ENCODE data around the gene RO60.

Gene RO60
- total RNA-seq, result 78.1 to 117 (median 84.2) reads per million in 3 donors

- Histone ChIP-seq H3K27ac (ENCODE audit: insufficient read depth, low read length, poor library complexity, severe bottlenecking) (peak within 1 kb of the TSS; percentile 89), H3K27me3 (replicated peaks; ENCODE audit: control insufficient read depth, insufficient read depth, low read length, poor library complexity, severe bottlenecking) (no peaks in the 10 kb centered on the region), H3K4me1 (ENCODE audit: control insufficient read depth, insufficient read depth, low read length, poor library complexity, severe bottlenecking) (peaks cover 6% of the 10 kb centered on the region)
These were observed at the start of gene RO60, which contains the start of gene UCHL5 for GRCh38 chr1:193059282-193060114. Gene RO60 (plus strand): TSS chr1:193059612. CDS start chr1:193069055, 9,443 bp downstream. Gene UCHL5 (minus strand): TSS chr1:193059360. CDS start chr1:193059260, 100 bp downstream.

GRCh38 chr1:193011406-193011805 lies 48.0 kb upstream of the RO60 start:
- DNase-seq, result no peak
- no peak overlapping the region for H3K4me3 ChIP-seq (ENCODE audit: insufficient read depth, low read depth, low read length, poor library complexity, severe bottlenecking)
- H3K36me3 ChIP-seq (ENCODE audit: control insufficient read depth, insufficient read depth, low read length), result peaks cover 6% of the 10 kb centered on the region
- no peak overlapping the region for H3K27ac ChIP-seq (ENCODE audit: insufficient read depth, low read length, poor library complexity, severe bottlenecking)
- no peaks in the 10 kb centered on the region for H3K4me1 ChIP-seq (ENCODE audit: control insufficient read depth, insufficient read depth, low read length, poor library complexity, severe bottlenecking)
- no peaks in the 10 kb centered on the region for H3K9me3 ChIP-seq (ENCODE audit: control insufficient read depth, low read length)
- no peaks in the 10 kb centered on the region for H3K27me3 ChIP-seq (replicated peaks; ENCODE audit: control insufficient read depth, insufficient read depth, low read length, poor library complexity, severe bottlenecking)

More at GRCh38 chr1:193059282-193060114, at the start of gene RO60, which contains the start of gene UCHL5:
- Histone ChIP-seq H3K4me3 (ENCODE audit: insufficient read depth, low read depth, low read length, poor library complexity, severe bottlenecking) (peak within 1 kb of the TSS; percentile 86), H3K9me3 (ENCODE audit: control insufficient read depth, low read length) (no peaks in the 10 kb centered on the region), H3K36me3 (ENCODE audit: control insufficient read depth, insufficient read depth, low read length) (no peaks in the 10 kb centered on the region)
- peak; percentile 91 to 94 (median 93) for DNase-seq

GRCh38 chr1:193013005-193013404 lies 46.4 kb upstream of the RO60 start:
- no peak overlapping the region for H3K4me3 ChIP-seq (ENCODE audit: insufficient read depth, low read depth, low read length, poor library complexity, severe bottlenecking)
- no peak for DNase-seq
- H3K4me1 ChIP-seq (ENCODE audit: control insufficient read depth, insufficient read depth, low read length, poor library complexity, severe bottlenecking), result no peaks in the 10 kb centered on the region
- no peaks in the 10 kb centered on the region for H3K27me3 ChIP-seq (replicated peaks; ENCODE audit: control insufficient read depth, insufficient read depth, low read length, poor library complexity, severe bottlenecking)
- H3K27ac ChIP-seq (ENCODE audit: insufficient read depth, low read length, poor library complexity, severe bottlenecking), result no peak overlapping the region
- H3K9me3 ChIP-seq (ENCODE audit: control insufficient read depth, low read length), result no peaks in the 10 kb centered on the region
- H3K36me3 ChIP-seq (ENCODE audit: control insufficient read depth, insufficient read depth, low read length), result peaks cover 6% of the 10 kb centered on the region

GRCh38 chr1:193013707-193014106 lies 45.7 kb upstream of the RO60 start:
- Histone ChIP-seq H3K9me3 (ENCODE audit: control insufficient read depth, low read length) (no peaks in the 10 kb centered on the region), H3K4me1 (ENCODE audit: control insufficient read depth, insufficient read depth, low read length, poor library complexity, severe bottlenecking) (no peaks in the 10 kb centered on the region), H3K4me3 (ENCODE audit: insufficient read depth, low read depth, low read length, poor library complexity, severe bottlenecking) (no peak overlapping the region), H3K27ac (ENCODE audit: insufficient read depth, low read length, poor library complexity, severe bottlenecking) (no peak overlapping the region), H3K27me3 (replicated peaks; ENCODE audit: control insufficient read depth, insufficient read depth, low read length, poor library complexity, severe bottlenecking) (no peaks in the 10 kb centered on the region), H3K36me3 (ENCODE audit: control insufficient read depth, insufficient read depth, low read length) (peaks cover 6% of the 10 kb centered on the region)
- DNase-seq, result no peak

GRCh38 chr1:193014400-193014799 lies 45.0 kb upstream of the RO60 start:
- Histone ChIP-seq H3K4me1 (ENCODE audit: control insufficient read depth, insufficient read depth, low read length, poor library complexity, severe bottlenecking) (no peaks in the 10 kb centered on the region), H3K27me3 (replicated peaks; ENCODE audit: control insufficient read depth, insufficient read depth, low read length, poor library complexity, severe bottlenecking) (no peaks in the 10 kb centered on the region), H3K36me3 (ENCODE audit: control insufficient read depth, insufficient read depth, low read length) (peaks cover 6% of the 10 kb centered on the region), H3K9me3 (ENCODE audit: control insufficient read depth, low read length) (no peaks in the 10 kb centered on the region), H3K27ac (ENCODE audit: insufficient read depth, low read length, poor library complexity, severe bottlenecking) (no peak overlapping the region), H3K4me3 (ENCODE audit: insufficient read depth, low read depth, low read length, poor library complexity, severe bottlenecking) (no peak overlapping the region)
- DNase-seq, result no peak

- no peak for DNase-seq
- no peak overlapping the region for H3K27ac ChIP-seq (ENCODE audit: insufficient read depth, low read length, poor library complexity, severe bottlenecking)
- H3K9me3 ChIP-seq (ENCODE audit: control insufficient read depth, low read length), result no peaks in the 10 kb centered on the region
- no peaks in the 10 kb centered on the region for H3K4me1 ChIP-seq (ENCODE audit: control insufficient read depth, insufficient read depth, low read length, poor library complexity, severe bottlenecking)
- peaks cover 14% of the 10 kb centered on the region for H3K36me3 ChIP-seq (ENCODE audit: control insufficient read depth, insufficient read depth, low read length)
- no peaks in the 10 kb centered on the region for H3K27me3 ChIP-seq (replicated peaks; ENCODE audit: control insufficient read depth, insufficient read depth, low read length, poor library complexity, severe bottlenecking)
- H3K4me3 ChIP-seq (ENCODE audit: insufficient read depth, low read depth, low read length, poor library complexity, severe bottlenecking), result no peak overlapping the region
These were observed 42.6 kb upstream of the RO60 start for GRCh38 chr1:193016788-193017187.

GRCh38 chr1:193019442-193020026 lies 39.9 kb upstream of the RO60 start:
- H3K9me3 ChIP-seq (ENCODE audit: control insufficient read depth, low read length), result no peaks in the 10 kb centered on the region
- peaks cover 14% of the 10 kb centered on the region for H3K36me3 ChIP-seq (ENCODE audit: control insufficient read depth, insufficient read depth, low read length)
- H3K27ac ChIP-seq (ENCODE audit: insufficient read depth, low read length, poor library complexity, severe bottlenecking), result no peak overlapping the region
- no peaks in the 10 kb centered on the region for H3K4me1 ChIP-seq (ENCODE audit: control insufficient read depth, insufficient read depth, low read length, poor library complexity, severe bottlenecking)
- DNase-seq, result no peak
- no peak overlapping the region for H3K4me3 ChIP-seq (ENCODE audit: insufficient read depth, low read depth, low read length, poor library complexity, severe bottlenecking)
- no peaks in the 10 kb centered on the region for H3K27me3 ChIP-seq (replicated peaks; ENCODE audit: control insufficient read depth, insufficient read depth, low read length, poor library complexity, severe bottlenecking)

- H3K9me3 ChIP-seq (ENCODE audit: control insufficient read depth, low read length), result no peaks in the 10 kb centered on the region
- H3K27ac ChIP-seq (ENCODE audit: insufficient read depth, low read length, poor library complexity, severe bottlenecking), result no peak overlapping the region
- no peak overlapping the region for H3K4me3 ChIP-seq (ENCODE audit: insufficient read depth, low read depth, low read length, poor library complexity, severe bottlenecking)
- H3K27me3 ChIP-seq (replicated peaks; ENCODE audit: control insufficient read depth, insufficient read depth, low read length, poor library complexity, severe bottlenecking), result no peaks in the 10 kb centered on the region
- DNase-seq, result no peak
- H3K4me1 ChIP-seq (ENCODE audit: control insufficient read depth, insufficient read depth, low read length, poor library complexity, severe bottlenecking), result no peaks in the 10 kb centered on the region
- peaks cover 16% of the 10 kb centered on the region for H3K36me3 ChIP-seq (ENCODE audit: control insufficient read depth, insufficient read depth, low read length)
These were observed 34.2 kb upstream of the RO60 start for GRCh38 chr1:193025218-193025617.

GRCh38 chr1:193030280-193030679 lies 29.1 kb upstream of the RO60 start:
- Histone ChIP-seq H3K4me3 (ENCODE audit: insufficient read depth, low read depth, low read length, poor library complexity, severe bottlenecking) (no peak overlapping the region), H3K27ac (ENCODE audit: insufficient read depth, low read length, poor library complexity, severe bottlenecking) (no peak overlapping the region), H3K9me3 (ENCODE audit: control insufficient read depth, low read length) (no peaks in the 10 kb centered on the region), H3K27me3 (replicated peaks; ENCODE audit: control insufficient read depth, insufficient read depth, low read length, poor library complexity, severe bottlenecking) (no peaks in the 10 kb centered on the region), H3K36me3 (ENCODE audit: control insufficient read depth, insufficient read depth, low read length) (peaks cover 6% of the 10 kb centered on the region), H3K4me1 (ENCODE audit: control insufficient read depth, insufficient read depth, low read length, poor library complexity, severe bottlenecking) (no peaks in the 10 kb centered on the region)
- DNase-seq, result no peak

GRCh38 chr1:193031431-193031830 lies 28.0 kb upstream of the RO60 start:
- Histone ChIP-seq H3K9me3 (ENCODE audit: control insufficient read depth, low read length) (no peaks in the 10 kb centered on the region), H3K36me3 (ENCODE audit: control insufficient read depth, insufficient read depth, low read length) (no peaks in the 10 kb centered on the region), H3K4me3 (ENCODE audit: insufficient read depth, low read depth, low read length, poor library complexity, severe bottlenecking) (no peak overlapping the region), H3K4me1 (ENCODE audit: control insufficient read depth, insufficient read depth, low read length, poor library complexity, severe bottlenecking) (no peaks in the 10 kb centered on the region), H3K27ac (ENCODE audit: insufficient read depth, low read length, poor library complexity, severe bottlenecking) (no peak overlapping the region), H3K27me3 (replicated peaks; ENCODE audit: control insufficient read depth, insufficient read depth, low read length, poor library complexity, severe bottlenecking) (no peaks in the 10 kb centered on the region)
- no peak for DNase-seq
